ENCODE measurements around the gene EXOC2.

EXOC2 gene

GRCh38 chr6:518218-518617, 174.7 kb downstream of the EXOC2 start:
- no peak for DNase-seq

GRCh38 chr6:516213-516612, 176.7 kb downstream of the EXOC2 start:
- no peak for DNase-seq

- DNase-seq, result no peak
Observed at GRCh38 chr6:515267-515666, 177.7 kb downstream of the EXOC2 start.

GRCh38 chr6:514396-514978, 178.5 kb downstream of the EXOC2 start:
- DNase-seq, result no peak

- no peak for DNase-seq
Observed at GRCh38 chr6:513961-514360, 179.0 kb downstream of the EXOC2 start.

GRCh38 chr6:513058-513457, 179.9 kb downstream of the EXOC2 start:
- DNase-seq, result no peak

GRCh38 chr6:511488-512137, 181.3 kb downstream of the EXOC2 start:
- no peak for DNase-seq

- no peak for DNase-seq
Observed at GRCh38 chr6:509676-510075, 183.3 kb downstream of the EXOC2 start.

GRCh38 chr6:508614-509013, 184.3 kb downstream of the EXOC2 start:
- DNase-seq, result no peak

GRCh38 chr6:508006-508405, 184.9 kb downstream of the EXOC2 start:
- no peak for DNase-seq

GRCh38 chr6:506920-507622, 185.9 kb downstream of the EXOC2 start:
- DNase-seq, result no peak

- DNase-seq, result no peak
Observed at GRCh38 chr6:506508-506907, 186.4 kb downstream of the EXOC2 start.

GRCh38 chr6:505374-505773, 187.6 kb downstream of the EXOC2 start:
- DNase-seq, result no peak

- no peak for DNase-seq
Observed at GRCh38 chr6:504446-504980, 188.4 kb downstream of the EXOC2 start.

GRCh38 chr6:503610-504362, 189.2 kb downstream of the EXOC2 start:
- no peak for DNase-seq

- DNase-seq, result no peak
Observed at GRCh38 chr6:502761-503160, 190.2 kb downstream of the EXOC2 start.

GRCh38 chr6:501891-502601, 190.9 kb downstream of the EXOC2 start:
- DNase-seq, result no peak

- no peak for DNase-seq
Observed at GRCh38 chr6:499617-500016, 193.3 kb downstream of the EXOC2 start.

- no peak for DNase-seq
Observed at GRCh38 chr6:498795-499231, 194.1 kb downstream of the EXOC2 start.

GRCh38 chr6:497258-497657, 195.7 kb downstream of the EXOC2 start:
- DNase-seq, result no peak

GRCh38 chr6:496649-497048, 196.3 kb downstream of the EXOC2 start:
- DNase-seq, result no peak

- DNase-seq, result no peak
Observed at GRCh38 chr6:494394-494793, 198.5 kb downstream of the EXOC2 start.

- DNase-seq, result no peak
Observed at GRCh38 chr6:493840-494239, 199.1 kb downstream of the EXOC2 start.
